DND-41 (cell line): ENCODE data around the gene TEN1.

Experiments used
- EZH2 ChIP-seq: IDR thresholded peaks from 3 replicates; pipeline ENCODE4 v1.6.1; 2012; ENCODE audit warnings: borderline replicate concordance, low read depth, mild to moderate bottlenecking, moderate library complexity, low read length, inconsistent platforms; ENCODE audit not compliant: severe bottlenecking
- TF ChIP-seq, protein P1 (sequence below): IDR thresholded peaks from 2 replicates; pipeline ENCODE4 v1.5.1; 2012; ENCODE audit warnings: borderline replicate concordance, low read length, moderate library complexity, mild to moderate bottlenecking; ENCODE audit not compliant: poor library complexity, severe bottlenecking; ENCODE audit errors: extremely low read depth

GRCh38 chr17:76011951-76012350, 32.9 kb downstream of the TEN1 start:
- TF ChIP-seq, protein P1, sequence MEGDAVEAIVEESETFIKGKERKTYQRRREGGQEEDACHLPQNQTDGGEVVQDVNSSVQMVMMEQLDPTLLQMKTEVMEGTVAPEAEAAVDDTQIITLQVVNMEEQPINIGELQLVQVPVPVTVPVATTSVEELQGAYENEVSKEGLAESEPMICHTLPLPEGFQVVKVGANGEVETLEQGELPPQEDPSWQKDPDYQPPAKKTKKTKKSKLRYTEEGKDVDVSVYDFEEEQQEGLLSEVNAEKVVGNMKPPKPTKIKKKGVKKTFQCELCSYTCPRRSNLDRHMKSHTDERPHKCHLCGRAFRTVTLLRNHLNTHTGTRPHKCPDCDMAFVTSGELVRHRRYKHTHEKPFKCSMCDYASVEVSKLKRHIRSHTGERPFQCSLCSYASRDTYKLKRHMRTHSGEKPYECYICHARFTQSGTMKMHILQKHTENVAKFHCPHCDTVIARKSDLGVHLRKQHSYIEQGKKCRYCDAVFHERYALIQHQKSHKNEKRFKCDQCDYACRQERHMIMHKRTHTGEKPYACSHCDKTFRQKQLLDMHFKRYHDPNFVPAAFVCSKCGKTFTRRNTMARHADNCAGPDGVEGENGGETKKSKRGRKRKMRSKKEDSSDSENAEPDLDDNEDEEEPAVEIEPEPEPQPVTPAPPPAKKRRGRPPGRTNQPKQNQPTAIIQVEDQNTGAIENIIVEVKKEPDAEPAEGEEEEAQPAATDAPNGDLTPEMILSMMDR, result no peak
- no peak for TF ChIP-seq EZH2
